ENCODE results near the gene ZNF189. TPM values are rescaled to one million over a fixed set of nuclear protein-coding genes. Genes with fewer than 3 reads are reported as not detected.

ZNF189 gene
- total and polyA plus RNA-seq, 2 of the 4 experiments (the other 2 are of a cell fraction) = 5.9 to 19.9 TPM

GRCh38 chr9:101394687-101395086, 4.0 kb upstream of the ZNF189 start:
- Histone ChIP-seq H3K9ac (ENCODE audit: low read depth, low read length) (no peak overlapping the region), H4K8ac (ENCODE audit: low read depth in 2 of 2, low read length in 2 of 2) (no peak overlapping the region), H3K79me1 (ENCODE audit: low read depth in 1 of 2, low read length in 2 of 2) (peaks cover 25 to 38% of the 10 kb centered on the region in 2 experiments), H2BK20ac (ENCODE audit: low read depth, low read length) (no peak overlapping the region), H2AFZ (replicated peaks; ENCODE audit: low read length, poor library complexity) (no peak overlapping the region), H2BK5ac (ENCODE audit: low read depth, low read length, poor library complexity, severe bottlenecking) (no peak overlapping the region), H4K20me1 (ENCODE audit: insufficient read depth, low read length) (0 out of 2 replicates have a peak, but pooled peaks cover 5% of the 10 kb centered on the region), H3K4me2 (ENCODE audit: low read depth, low read length) (no peak overlapping the region), H2AK5ac (ENCODE audit: low read depth, low read length) (no peak overlapping the region), H3K36me3 (ENCODE audit: control insufficient read depth, insufficient read depth, low read length) (peaks cover 1% of the 10 kb centered on the region; the same call in 1 of the 2 replicates), H2BK15ac (ENCODE audit: low read depth, low read length) (no peak overlapping the region), H3K56ac (ENCODE audit: extremely low read depth, insufficient read depth, low read length) (no peak overlapping the region), H3K14ac (replicated peaks; ENCODE audit: low read depth, low read length) (no peak overlapping the region), H2BK120ac (ENCODE audit: low read depth, low read length) (no peak overlapping the region), H2AK9ac (replicated peaks; ENCODE audit: low read depth, low read length, poor library complexity) (no peak overlapping the region), H3K23ac (ENCODE audit: low read depth, low read length) (no peak overlapping the region), H3K9me3 (ENCODE audit: control insufficient read depth, insufficient read depth, low read length) (no peaks in the 10 kb centered on the region; the same call in 1 of the 2 replicates), H3K4me3 (ENCODE audit: insufficient read depth, low read depth, low read length) (no peak overlapping the region), H3K27ac (ENCODE audit: insufficient read depth, low read length) (no peak overlapping the region), H3K4me1 (ENCODE audit: control insufficient read depth, insufficient read depth, low read length) (no peaks in the 10 kb centered on the region), H3K18ac (ENCODE audit: low read depth, low read length) (no peak overlapping the region), H4K5ac (ENCODE audit: low read depth, low read length) (no peak overlapping the region), H4K91ac (ENCODE audit: insufficient read depth, low read depth, low read length) (no peak overlapping the region), H3K4ac (ENCODE audit: low read depth, low read length) (no peak overlapping the region), H3K9me1 (ENCODE audit: insufficient read depth, low read length) (no peaks in the 10 kb centered on the region), H3K27me3 (ENCODE audit: control insufficient read depth, insufficient read depth, low read length) (no peaks in the 10 kb centered on the region)
- CTCF ChIA-PET = no interaction called here
- WGBS, 2 experiments (ENCODE audit: extremely low coverage in 2 of 2, insufficient read length in 1 of 2) = no CpG with 5 or more reads among the region's 1 CpG
- no peak for TF ChIP-seq ELK1 (IDR thresholded peaks at IDR 0.05; ENCODE audit: borderline replicate concordance, low read depth, low read length)
- TF ChIP-seq USF2 (IDR thresholded peaks at IDR 0.05; ENCODE audit: low read depth, low read length) = no peak
- no peak for TF ChIP-seq NFE2L2 (IDR thresholded peaks at IDR 0.05; ENCODE audit: low read depth, low read length)
- TF ChIP-seq CEBPB (IDR thresholded peaks at IDR 0.05; ENCODE audit: low read depth, low read length) = no peak
- no peak for TF ChIP-seq MXI1 (IDR thresholded peaks at IDR 0.05; ENCODE audit: borderline replicate concordance, low read depth, low read length)
- no peak for TF ChIP-seq SMC3 (IDR thresholded peaks at IDR 0.05; ENCODE audit: low read depth, low read length)
- POLR2A ChIA-PET (ENCODE audit: unreplicated experiment) = interaction anchor here (0.6 to 0.7 kb wide), 2 partner anchors 41 to 60 kb away, joined by 4 to 5 read pairs; partner anchors contain the start of gene ALDOB
- dilution Hi-C loops (cut with HindIII; ENCODE audit: low sequenced_read_pairs, unreplicated experiment) (no loop called here), in situ Hi-C loops (cut with MboI; ENCODE audit: low sequenced_read_pairs) (no loop called here), intact Hi-C loops (cut with micrococcal nuclease) (loop anchor here (5.0 kb wide), 1 partner anchor 138 kb away; the partner anchor contains the start of gene RNF20)
- ATAC-seq (ENCODE audit: low read depth) (no peak), DNase-seq (no peak)
- BruUV-seq (replicated peaks) = no TSS peak

Data from IMR-90 (cell line).